ENCODE results near the gene EIF4ENIF1.
"Not testable (repeated sequence)": the region's sequence is repeated elsewhere in the genome, so short reads cannot be mapped to it uniquely, and the experiment has no call there.

EIF4ENIF1 gene

GRCh38 chr22:31489632-31490495, at the start of gene EIF4ENIF1:
Gene EIF4ENIF1, minus strand, starts transcription at chr22:31489842. Its CDS starts 1,124 bp downstream, at chr22:31488718.
- DNase-seq, result peak; percentile 92

- peak; percentile 67 for DNase-seq
These were observed 49.2 kb upstream of the EIF4ENIF1 start for GRCh38 chr22:31538815-31539214.

- DNase-seq, result peak; percentile 68
These were observed 47.4 kb upstream of the EIF4ENIF1 start for GRCh38 chr22:31537019-31537535.

- no peak for DNase-seq
These were observed 43.7 kb upstream of the EIF4ENIF1 start for GRCh38 chr22:31533374-31533773.

GRCh38 chr22:31532060-31532459, 42.4 kb upstream of the EIF4ENIF1 start:
- DNase-seq, result no peak

GRCh38 chr22:31530823-31531195, 41.2 kb upstream of the EIF4ENIF1 start:
- DNase-seq, result no peak

GRCh38 chr22:31526270-31526669, 36.6 kb upstream of the EIF4ENIF1 start:
- peak; percentile 75 for DNase-seq

GRCh38 chr22:31524132-31524531, 34.5 kb upstream of the EIF4ENIF1 start:
- not testable (repeated sequence) for DNase-seq

GRCh38 chr22:31520051-31520450, 30.4 kb upstream of the EIF4ENIF1 start:
- no peak for DNase-seq

- DNase-seq, result peak; percentile 47
These were observed 19.6 kb upstream of the EIF4ENIF1 start for GRCh38 chr22:31509061-31509762.

GRCh38 chr22:31508536-31508935, 18.9 kb upstream of the EIF4ENIF1 start:
- DNase-seq, result peak; percentile 15

GRCh38 chr22:31507517-31507916, 17.9 kb upstream of the EIF4ENIF1 start:
- peak; percentile 30 for DNase-seq

GRCh38 chr22:31504282-31504681, 14.6 kb upstream of the EIF4ENIF1 start:
- no peak for DNase-seq

GRCh38 chr22:31503211-31503964, 13.7 kb upstream of the EIF4ENIF1 start:
- DNase-seq, result no peak

GRCh38 chr22:31501738-31502137, 12.1 kb upstream of the EIF4ENIF1 start:
- no peak for DNase-seq

- no peak for DNase-seq
These were observed 7.7 kb upstream of the EIF4ENIF1 start for GRCh38 chr22:31497148-31497938.

- no peak for DNase-seq
These were observed 7.1 kb upstream of the EIF4ENIF1 start for GRCh38 chr22:31496735-31497146.

- DNase-seq, result peak; percentile 98
These were observed 6.5 kb upstream of the EIF4ENIF1 start, which contains the start of gene SFI1 for GRCh38 chr22:31496007-31496734. Gene SFI1, plus strand, starts transcription at chr22:31496536. Its CDS starts 11,749 bp downstream, at chr22:31508285.

GRCh38 chr22:31495343-31495742, 5.7 kb upstream of the EIF4ENIF1 start:
- DNase-seq, result no peak

GRCh38 chr22:31493355-31493754, 3.7 kb upstream of the EIF4ENIF1 start:
- not testable (repeated sequence) for DNase-seq

GRCh38 chr22:31492151-31492550, 2.5 kb upstream of the EIF4ENIF1 start:
- no peak for DNase-seq
